Mononuclear cell (primary cell): ENCODE data around the gene NSUN6. TPM values are rescaled to one million over a fixed set of nuclear protein-coding genes. Genes with fewer than 3 reads are reported as not detected.

ENCODE experiments used
- H3K27me3 ChIP-seq: 2 replicates; pipeline ENCODE4 v1.6.0; 2011; ENCODE audit warnings: low read length, control low read depth; ENCODE audit not compliant: insufficient read depth
- H3K4me1 ChIP-seq: 2 replicates; pipeline ENCODE4 v1.5.1; 2011; ENCODE audit warnings: mild to moderate bottlenecking, low read length, control low read depth; ENCODE audit not compliant: insufficient read depth
- H3K4me3 ChIP-seq: 2 replicates; pipeline ENCODE4 v1.5.1; 2011; ENCODE audit warnings: mild to moderate bottlenecking, low read length, moderate library complexity
- H3K9me3 ChIP-seq: 2 replicates; pipeline ENCODE4 v1.5.1; 2011; ENCODE audit warnings: low read depth, mild to moderate bottlenecking, control low read depth, low read length
- total RNA-seq: library from RNA; depleted of rRNA; stranded (reverse); fragments of >200 nt; gene quantifications from one replicate; pipeline ENCODE4 v1.2.3, GENCODE V29; 2012

The NSUN6 gene
- total RNA-seq = 17.3 TPM

GRCh38 chr10:18651324-18652007, at the start of gene NSUN6:
Gene NSUN6 (minus strand): TSS chr10:18651587. CDS start chr10:18651203, 384 bp downstream.
- Histone ChIP-seq H3K27me3 (no peaks in the 10 kb centered on the region), H3K4me3 (peak within 1 kb of the TSS; percentile 95)

GRCh38 chr10:18699849-18700840, 48.8 kb upstream of the NSUN6 start:
- no peaks in the 10 kb centered on the region for H3K9me3 ChIP-seq
- no peak overlapping the region for H3K4me3 ChIP-seq
- no peaks in the 10 kb centered on the region for H3K4me1 ChIP-seq
- no peaks in the 10 kb centered on the region for H3K27me3 ChIP-seq

More at GRCh38 chr10:18651324-18652007, at the start of gene NSUN6:
- H3K4me1 ChIP-seq = peaks cover 11% of the 10 kb centered on the region
- no peaks in the 10 kb centered on the region for H3K9me3 ChIP-seq

GRCh38 chr10:18690541-18690940, 39.2 kb upstream of the NSUN6 start:
- no peaks in the 10 kb centered on the region for H3K4me1 ChIP-seq
- no peaks in the 10 kb centered on the region for H3K27me3 ChIP-seq
- H3K9me3 ChIP-seq = no peaks in the 10 kb centered on the region
- H3K4me3 ChIP-seq = no peak overlapping the region

- Histone ChIP-seq H3K4me1 (no peaks in the 10 kb centered on the region), H3K4me3 (no peak overlapping the region), H3K27me3 (no peaks in the 10 kb centered on the region), H3K9me3 (no peaks in the 10 kb centered on the region)
Measured at GRCh38 chr10:18689498-18689897, 38.1 kb upstream of the NSUN6 start.

- H3K4me1 ChIP-seq = no peaks in the 10 kb centered on the region
- no peak overlapping the region for H3K4me3 ChIP-seq
- H3K27me3 ChIP-seq = no peaks in the 10 kb centered on the region
- no peaks in the 10 kb centered on the region for H3K9me3 ChIP-seq
Measured at GRCh38 chr10:18687706-18688105, 36.3 kb upstream of the NSUN6 start.

GRCh38 chr10:18687195-18687594, 35.8 kb upstream of the NSUN6 start:
- Histone ChIP-seq H3K4me1 (no peaks in the 10 kb centered on the region), H3K9me3 (no peaks in the 10 kb centered on the region), H3K27me3 (no peaks in the 10 kb centered on the region), H3K4me3 (no peak overlapping the region)

- no peaks in the 10 kb centered on the region for H3K9me3 ChIP-seq
- H3K4me1 ChIP-seq = no peaks in the 10 kb centered on the region
- H3K4me3 ChIP-seq = no peak overlapping the region
- H3K27me3 ChIP-seq = no peaks in the 10 kb centered on the region
Measured at GRCh38 chr10:18685555-18685954, 34.2 kb upstream of the NSUN6 start.

- no peaks in the 10 kb centered on the region for H3K4me1 ChIP-seq
- H3K9me3 ChIP-seq = no peaks in the 10 kb centered on the region
- H3K4me3 ChIP-seq = no peak overlapping the region
- H3K27me3 ChIP-seq = no peaks in the 10 kb centered on the region
Measured at GRCh38 chr10:18684953-18685352, 33.6 kb upstream of the NSUN6 start.

- no peaks in the 10 kb centered on the region for H3K4me1 ChIP-seq
- no peaks in the 10 kb centered on the region for H3K27me3 ChIP-seq
- no peaks in the 10 kb centered on the region for H3K9me3 ChIP-seq
- H3K4me3 ChIP-seq = no peak overlapping the region
Measured at GRCh38 chr10:18684416-18684815, 33.0 kb upstream of the NSUN6 start.

GRCh38 chr10:18683427-18683826, 32.0 kb upstream of the NSUN6 start:
- no peaks in the 10 kb centered on the region for H3K9me3 ChIP-seq
- no peak overlapping the region for H3K4me3 ChIP-seq
- H3K27me3 ChIP-seq = no peaks in the 10 kb centered on the region
- H3K4me1 ChIP-seq = no peaks in the 10 kb centered on the region

GRCh38 chr10:18681971-18682411, 30.6 kb upstream of the NSUN6 start:
- H3K27me3 ChIP-seq = no peaks in the 10 kb centered on the region
- no peak overlapping the region for H3K4me3 ChIP-seq
- no peaks in the 10 kb centered on the region for H3K4me1 ChIP-seq
- H3K9me3 ChIP-seq = no peaks in the 10 kb centered on the region

- H3K27me3 ChIP-seq = no peaks in the 10 kb centered on the region
- H3K4me1 ChIP-seq = no peaks in the 10 kb centered on the region
- no peaks in the 10 kb centered on the region for H3K9me3 ChIP-seq
- no peak overlapping the region for H3K4me3 ChIP-seq
Measured at GRCh38 chr10:18681366-18681765, 30.0 kb upstream of the NSUN6 start.

GRCh38 chr10:18680754-18681153, 29.4 kb upstream of the NSUN6 start:
- no peaks in the 10 kb centered on the region for H3K4me1 ChIP-seq
- no peaks in the 10 kb centered on the region for H3K9me3 ChIP-seq
- no peak overlapping the region for H3K4me3 ChIP-seq
- H3K27me3 ChIP-seq = no peaks in the 10 kb centered on the region

- H3K4me1 ChIP-seq = no peaks in the 10 kb centered on the region
- no peaks in the 10 kb centered on the region for H3K9me3 ChIP-seq
- H3K4me3 ChIP-seq = no peak overlapping the region
- no peaks in the 10 kb centered on the region for H3K27me3 ChIP-seq
Measured at GRCh38 chr10:18675086-18675801, 23.9 kb upstream of the NSUN6 start.

GRCh38 chr10:18668026-18668425, 16.6 kb upstream of the NSUN6 start:
- Histone ChIP-seq H3K9me3 (no peaks in the 10 kb centered on the region), H3K27me3 (no peaks in the 10 kb centered on the region), H3K4me3 (no peak overlapping the region), H3K4me1 (peaks cover 3% of the 10 kb centered on the region)
